Type B pancreatic cell (in vitro differentiated cells): ENCODE measurements around the gene FANCF. TPM values are rescaled to one million over a fixed set of nuclear protein-coding genes. Genes with fewer than 3 reads are reported as not detected.

Experiments used
- DNase-seq: peaks from one replicate; pipeline ENCODE4 v3.0.0; 2021; ENCODE audit warnings: mixed read lengths; ENCODE audit not compliant: unreplicated experiment; ENCODE audit errors: extremely low spot score
- H3K27ac Mint-ChIP-seq: 2 replicates; pipeline ENCODE4 v1.8.0; 2021; ENCODE audit warnings: mild to moderate bottlenecking, mixed read lengths
- H3K27me3 Mint-ChIP-seq: 2 replicates; pipeline ENCODE4 v1.8.0; 2021; ENCODE audit warnings: mixed read lengths
- H3K36me3 Mint-ChIP-seq: 2 replicates; pipeline ENCODE4 v1.8.0; 2021; ENCODE audit warnings: mixed read lengths
- H3K4me1 Mint-ChIP-seq: one replicate; pipeline ENCODE4 v1.8.0; 2021; ENCODE audit warnings: mixed read lengths; ENCODE audit not compliant: unreplicated experiment
- H3K4me3 Mint-ChIP-seq: 2 replicates; pipeline ENCODE4 v1.8.0; 2021; ENCODE audit warnings: mild to moderate bottlenecking, mixed read lengths
- H3K9me3 Mint-ChIP-seq: 2 replicates; pipeline ENCODE4 v1.8.0; 2021; ENCODE audit warnings: mixed read lengths
- CTCF ChIP-seq: fragments of 200-600 bp; sonication (generic); conservative IDR thresholded peaks from 2 replicates; pipeline ENCODE4 v1.5.0; 2021; ENCODE audit warnings: antibody characterized with exemption, mild to moderate bottlenecking
- total RNA-seq: library from RNA; stranded (reverse); gene quantifications from 2 replicates; pipeline ENCODE4 v1.2.1, GENCODE V29; 2021; ENCODE audit warnings: low replicate concordance

FANCF gene
- total RNA-seq, 1 donor from 2014 or later = 23.2 TPM

GRCh38 chr11:22633354-22633902 is 7.8 kb upstream of the FANCF start:
- TF ChIP-seq CTCF = peak; percentile 44
- H3K27ac Mint-ChIP-seq = no peak overlapping the region
- DNase-seq = no peak
- no peaks in the 10 kb centered on the region for H3K9me3 Mint-ChIP-seq
- H3K36me3 Mint-ChIP-seq = peaks cover 8% of the 10 kb centered on the region
- no peak overlapping the region for H3K4me3 Mint-ChIP-seq
- no peaks in the 10 kb centered on the region for H3K27me3 Mint-ChIP-seq
- H3K4me1 Mint-ChIP-seq = peaks cover 18% of the 10 kb centered on the region

- peaks cover 10% of the 10 kb centered on the region for H3K36me3 Mint-ChIP-seq
- peaks cover 9% of the 10 kb centered on the region for H3K4me1 Mint-ChIP-seq
- no peaks in the 10 kb centered on the region for H3K9me3 Mint-ChIP-seq
- no peak overlapping the region for H3K4me3 Mint-ChIP-seq
- DNase-seq = no peak
- TF ChIP-seq CTCF = no peak
- no peak overlapping the region for H3K27ac Mint-ChIP-seq
- no peaks in the 10 kb centered on the region for H3K27me3 Mint-ChIP-seq
Observed at GRCh38 chr11:22627421-22627820, 1.8 kb upstream of the FANCF start.

GRCh38 chr11:22626573-22627239 is 1.1 kb upstream of the FANCF start:
- peak overlapping the region; percentile 99 for H3K4me3 Mint-ChIP-seq
- H3K27me3 Mint-ChIP-seq = no peaks in the 10 kb centered on the region
- H3K9me3 Mint-ChIP-seq = no peaks in the 10 kb centered on the region
- no peak for DNase-seq
- TF ChIP-seq CTCF = no peak
- H3K27ac Mint-ChIP-seq = peak overlapping the region; percentile 99
- peaks cover 10% of the 10 kb centered on the region for H3K4me1 Mint-ChIP-seq
- peaks cover 11% of the 10 kb centered on the region for H3K36me3 Mint-ChIP-seq

- Mint-ChIP-seq H3K4me1 (peaks cover 10% of the 10 kb centered on the region), H3K36me3 (peaks cover 18% of the 10 kb centered on the region), H3K9me3 (peaks cover 4% of the 10 kb centered on the region), H3K4me3 (peak overlapping the region; percentile 99), H3K27ac (peak overlapping the region; percentile 99), H3K27me3 (no peaks in the 10 kb centered on the region)
- TF ChIP-seq CTCF = peak; percentile 63
- DNase-seq = peak; percentile 74
Observed at GRCh38 chr11:22624742-22625447, 728 bp downstream of the FANCF start.

GRCh38 chr11:22617868-22618267 is 7.8 kb downstream of the FANCF start:
- Mint-ChIP-seq H3K9me3 (peaks cover 5% of the 10 kb centered on the region), H3K27ac (no peak overlapping the region), H3K27me3 (no peaks in the 10 kb centered on the region), H3K36me3 (peaks cover 15% of the 10 kb centered on the region), H3K4me3 (no peak overlapping the region), H3K4me1 (peaks cover 5% of the 10 kb centered on the region)
- no peak for DNase-seq
- TF ChIP-seq CTCF = no peak
